ENCODE data around the gene RCHY1.
"Not testable (repeated sequence)": the region's sequence is repeated elsewhere in the genome, so short reads cannot be mapped to it uniquely, and the experiment has no call there.

The RCHY1 gene

DNA sequence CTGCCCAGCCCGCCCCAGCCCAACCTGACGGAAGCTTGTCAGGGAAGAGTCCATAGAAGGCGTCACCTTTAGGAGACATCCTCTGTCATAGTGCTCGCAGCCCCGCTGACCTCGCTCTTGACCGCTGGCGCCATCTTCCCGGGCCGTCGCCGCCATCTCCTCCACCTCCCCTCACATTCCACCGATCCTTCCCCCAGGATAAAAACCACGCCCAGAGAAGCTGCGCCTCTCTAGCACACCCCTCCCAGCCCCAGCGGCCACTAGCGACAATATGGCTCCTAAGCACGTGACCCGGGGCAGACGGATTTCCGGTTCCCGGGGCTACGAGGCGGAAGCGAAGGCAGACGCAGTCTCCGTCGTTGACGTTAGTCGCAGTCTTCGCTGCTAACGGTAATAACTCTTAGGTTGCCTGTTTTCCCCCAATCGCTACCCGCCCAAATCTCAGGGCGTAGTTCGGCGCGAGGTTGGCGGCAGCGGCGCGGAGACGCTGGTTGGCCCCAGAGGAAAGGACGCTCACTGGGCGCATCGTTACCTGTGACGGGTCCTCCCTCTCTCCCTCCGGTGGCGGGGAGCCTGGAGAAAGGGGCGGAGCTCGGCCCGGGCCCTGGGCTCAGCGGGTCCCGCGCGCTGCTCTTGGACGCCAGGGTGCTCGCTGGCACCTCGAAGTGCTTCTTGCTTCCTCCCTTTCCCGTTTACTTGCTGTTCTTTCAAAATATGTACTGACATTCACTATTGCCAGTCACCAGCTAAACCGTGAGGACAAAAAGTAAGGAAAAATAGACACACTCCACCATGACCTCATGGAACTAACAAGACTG, at the start of gene RCHY1, which contains the start of gene THAP6:
TSS of gene RCHY1 (minus strand) at position 273 of the 818 bp plus-strand sequence. CDS start at position 156, 117 bp downstream.
TSS of gene THAP6 (plus strand) at position 343 of the 818 bp plus-strand sequence. CDS start 980 bp downstream, outside the sequence.
- Histone ChIP-seq H3K27ac (ENCODE audit: low read length) (peak within 1 kb of the TSS; percentile 95), H3K36me3 (ENCODE audit: control insufficient read depth in 1 of 2, insufficient read depth in 2 of 2, low read length in 2 of 2) (peaks cover 9 to 24% of the 10 kb centered on the region in 2 donors), H3K9me3 (ENCODE audit: control insufficient read depth in 1 of 2, low read length in 2 of 2) (no peaks in the 10 kb centered on the region), H3K4me3 (ENCODE audit: low read depth in 1 of 2, low read length in 2 of 2) (peak within 1 kb of the TSS; percentile 83 to 89), H3K4me1 (ENCODE audit: control insufficient read depth in 1 of 2, insufficient read depth in 2 of 2, low read length in 2 of 2) (peaks cover 18 to 38% of the 10 kb centered on the region in 2 donors), H3K27me3 (ENCODE audit: low read depth, low read length) (no peaks in the 10 kb centered on the region)

- H3K27ac ChIP-seq (ENCODE audit: low read length) = no peak overlapping the region
- no peaks in the 10 kb centered on the region for H3K4me1 ChIP-seq (ENCODE audit: control insufficient read depth in 1 of 2, insufficient read depth in 2 of 2, low read length in 2 of 2)
- H3K36me3 ChIP-seq (ENCODE audit: control insufficient read depth in 1 of 2, insufficient read depth in 2 of 2, low read length in 2 of 2) = no peaks in the 10 kb centered on the region
- H3K9me3 ChIP-seq (ENCODE audit: control insufficient read depth in 1 of 2, low read length in 2 of 2) = no peaks in the 10 kb centered on the region
- H3K4me3 ChIP-seq (ENCODE audit: low read depth in 1 of 2, low read length in 2 of 2) = no peak overlapping the region
- H3K27me3 ChIP-seq (ENCODE audit: low read depth, low read length) = no peaks in the 10 kb centered on the region
Observed at GRCh38 chr4:75561789-75562188, 47.6 kb upstream of the RCHY1 start.

DNA sequence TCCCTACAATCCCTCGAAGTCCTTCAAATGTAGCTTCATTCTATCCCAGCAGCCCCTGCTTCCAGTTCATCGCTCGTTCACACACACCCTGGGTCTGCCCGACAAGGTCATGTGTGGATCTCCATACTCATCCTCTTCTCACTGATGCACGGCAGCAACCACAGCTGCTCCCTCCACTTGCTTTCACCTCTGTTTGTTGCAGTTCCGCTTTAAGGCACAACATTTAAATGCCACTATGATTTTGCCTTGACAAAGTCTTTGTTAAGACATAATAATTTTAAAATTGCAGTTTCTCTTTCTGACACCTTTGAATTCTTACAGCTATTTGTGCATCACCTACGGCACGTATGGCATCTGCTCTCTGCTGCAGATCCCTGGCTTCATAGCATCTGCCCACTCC, 43.5 kb upstream of the RCHY1 start:
- H3K4me1 ChIP-seq (ENCODE audit: control insufficient read depth in 1 of 2, insufficient read depth in 2 of 2, low read length in 2 of 2) = no peaks in the 10 kb centered on the region
- no peaks in the 10 kb centered on the region for H3K36me3 ChIP-seq (ENCODE audit: control insufficient read depth in 1 of 2, insufficient read depth in 2 of 2, low read length in 2 of 2)
- no peak overlapping the region for H3K4me3 ChIP-seq (ENCODE audit: low read depth in 1 of 2, low read length in 2 of 2)
- H3K27me3 ChIP-seq (ENCODE audit: low read depth, low read length) = no peaks in the 10 kb centered on the region
- no peaks in the 10 kb centered on the region for H3K9me3 ChIP-seq (ENCODE audit: control insufficient read depth in 1 of 2, low read length in 2 of 2)
- no peak overlapping the region for H3K27ac ChIP-seq (ENCODE audit: low read length)

GRCh38 chr4:75555294-75556164, 41.3 kb upstream of the RCHY1 start, which contains the start of gene ODAPH:
TSS of gene ODAPH (plus strand) at chr4:75556066. CDS start at chr4:75556083, 17 bp downstream.
- no peaks in the 10 kb centered on the region for H3K4me1 ChIP-seq (ENCODE audit: control insufficient read depth in 1 of 2, insufficient read depth in 2 of 2, low read length in 2 of 2)
- no peaks in the 10 kb centered on the region for H3K27me3 ChIP-seq (ENCODE audit: low read depth, low read length)
- H3K9me3 ChIP-seq (ENCODE audit: control insufficient read depth in 1 of 2, low read length in 2 of 2) = no peaks in the 10 kb centered on the region
- no peak within 1 kb of the TSS for H3K4me3 ChIP-seq (ENCODE audit: low read depth in 1 of 2, low read length in 2 of 2)
- H3K27ac ChIP-seq (ENCODE audit: low read length) = no peak within 1 kb of the TSS
- no peaks in the 10 kb centered on the region for H3K36me3 ChIP-seq (ENCODE audit: control insufficient read depth in 1 of 2, insufficient read depth in 2 of 2, low read length in 2 of 2)

- Histone ChIP-seq H3K36me3 (ENCODE audit: control insufficient read depth in 1 of 2, insufficient read depth in 2 of 2, low read length in 2 of 2) (no peaks in the 10 kb centered on the region), H3K27ac (ENCODE audit: low read length) (no peak overlapping the region), H3K9me3 (ENCODE audit: control insufficient read depth in 1 of 2, low read length in 2 of 2) (no peaks in the 10 kb centered on the region), H3K4me3 (ENCODE audit: low read depth in 1 of 2, low read length in 2 of 2) (no peak overlapping the region), H3K27me3 (ENCODE audit: low read depth, low read length) (no peaks in the 10 kb centered on the region), H3K4me1 (ENCODE audit: control insufficient read depth in 1 of 2, insufficient read depth in 2 of 2, low read length in 2 of 2) (no peaks in the 10 kb centered on the region)
Observed at GRCh38 chr4:75552452-75552851, 38.2 kb upstream of the RCHY1 start.

GRCh38 chr4:75549019-75549418, 34.8 kb upstream of the RCHY1 start:
- no peak overlapping the region for H3K4me3 ChIP-seq (ENCODE audit: low read depth in 1 of 2, low read length in 2 of 2)
- no peaks in the 10 kb centered on the region for H3K27me3 ChIP-seq (ENCODE audit: low read depth, low read length)
- H3K9me3 ChIP-seq (ENCODE audit: control insufficient read depth in 1 of 2, low read length in 2 of 2) = no peaks in the 10 kb centered on the region
- peaks cover 0 to 4% of the 10 kb centered on the region in 2 donors for H3K36me3 ChIP-seq (ENCODE audit: control insufficient read depth in 1 of 2, insufficient read depth in 2 of 2, low read length in 2 of 2)
- H3K27ac ChIP-seq (ENCODE audit: low read length) = no peak overlapping the region
- H3K4me1 ChIP-seq (ENCODE audit: control insufficient read depth in 1 of 2, insufficient read depth in 2 of 2, low read length in 2 of 2) = no peaks in the 10 kb centered on the region

DNA sequence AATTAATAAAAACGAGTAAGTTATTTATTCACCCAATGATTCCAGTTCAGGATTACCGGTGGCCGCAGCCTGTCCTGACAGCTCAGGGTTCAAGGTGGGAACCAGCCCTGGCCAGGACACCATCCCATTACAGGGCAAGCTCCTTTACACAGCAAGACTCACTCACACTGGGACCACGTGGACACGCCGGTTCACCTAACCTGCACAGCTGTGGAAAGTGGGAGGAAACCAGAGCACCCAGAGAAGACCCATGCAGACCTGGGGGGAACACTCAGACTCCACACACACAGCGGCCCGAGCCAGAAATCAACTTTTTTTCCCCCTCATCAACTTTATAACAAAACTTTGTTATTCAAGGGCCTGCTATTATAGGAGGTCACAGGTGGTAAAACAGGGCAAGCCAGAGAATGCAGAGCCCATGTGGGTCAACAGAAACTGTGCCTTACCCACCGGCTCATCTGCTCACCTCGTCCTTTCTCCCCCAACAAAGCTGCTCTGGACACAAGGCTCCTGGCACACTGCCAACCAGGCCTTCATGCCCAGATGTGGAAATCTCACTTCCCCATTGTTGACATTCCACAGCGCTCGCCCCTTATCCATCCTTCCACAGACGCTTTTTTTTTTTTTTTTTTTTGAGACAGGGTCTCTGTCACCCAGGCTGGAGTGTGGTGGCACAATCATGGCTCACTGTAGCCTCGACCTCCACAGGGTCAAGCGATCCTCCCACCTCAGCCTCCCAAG, 33.6 kb upstream of the RCHY1 start:
- H3K27me3 ChIP-seq (ENCODE audit: low read depth, low read length) = no peaks in the 10 kb centered on the region
- H3K4me3 ChIP-seq (ENCODE audit: low read depth in 1 of 2, low read length in 2 of 2) = no peak overlapping the region
- H3K27ac ChIP-seq (ENCODE audit: low read length) = no peak overlapping the region
- H3K36me3 ChIP-seq (ENCODE audit: control insufficient read depth in 1 of 2, insufficient read depth in 2 of 2, low read length in 2 of 2) = peaks cover 0 to 4% of the 10 kb centered on the region in 2 donors
- H3K4me1 ChIP-seq (ENCODE audit: control insufficient read depth in 1 of 2, insufficient read depth in 2 of 2, low read length in 2 of 2) = no peaks in the 10 kb centered on the region
- no peaks in the 10 kb centered on the region for H3K9me3 ChIP-seq (ENCODE audit: control insufficient read depth in 1 of 2, low read length in 2 of 2)

DNA sequence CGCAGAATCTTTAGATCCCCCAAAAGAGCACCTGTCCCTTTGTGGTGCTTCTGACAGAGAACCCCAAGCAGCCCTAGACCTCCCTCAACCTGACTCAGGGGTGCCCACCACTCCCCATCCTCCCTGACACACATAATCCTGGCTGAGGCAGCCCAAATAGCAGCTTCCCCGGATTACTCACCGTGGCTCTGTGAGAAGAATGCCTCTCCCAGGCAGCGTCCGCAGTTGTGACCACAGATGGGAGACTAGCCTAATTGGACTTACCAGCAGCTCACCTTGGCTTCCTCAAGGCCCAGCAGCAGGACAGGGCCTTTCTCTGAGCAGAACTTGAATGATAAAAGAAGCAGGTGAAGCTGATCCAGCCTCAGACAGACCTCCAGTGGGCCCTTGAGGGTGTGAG, 31.3 kb upstream of the RCHY1 start:
- no peaks in the 10 kb centered on the region for H3K27me3 ChIP-seq (ENCODE audit: low read depth, low read length)
- H3K4me1 ChIP-seq (ENCODE audit: control insufficient read depth in 1 of 2, insufficient read depth in 2 of 2, low read length in 2 of 2) = no peaks in the 10 kb centered on the region
- no peak overlapping the region for H3K4me3 ChIP-seq (ENCODE audit: low read depth in 1 of 2, low read length in 2 of 2)
- H3K9me3 ChIP-seq (ENCODE audit: control insufficient read depth in 1 of 2, low read length in 2 of 2) = no peaks in the 10 kb centered on the region
- H3K27ac ChIP-seq (ENCODE audit: low read length) = no peak overlapping the region
- peaks cover 0 to 4% of the 10 kb centered on the region in 2 donors for H3K36me3 ChIP-seq (ENCODE audit: control insufficient read depth in 1 of 2, insufficient read depth in 2 of 2, low read length in 2 of 2)

DNA sequence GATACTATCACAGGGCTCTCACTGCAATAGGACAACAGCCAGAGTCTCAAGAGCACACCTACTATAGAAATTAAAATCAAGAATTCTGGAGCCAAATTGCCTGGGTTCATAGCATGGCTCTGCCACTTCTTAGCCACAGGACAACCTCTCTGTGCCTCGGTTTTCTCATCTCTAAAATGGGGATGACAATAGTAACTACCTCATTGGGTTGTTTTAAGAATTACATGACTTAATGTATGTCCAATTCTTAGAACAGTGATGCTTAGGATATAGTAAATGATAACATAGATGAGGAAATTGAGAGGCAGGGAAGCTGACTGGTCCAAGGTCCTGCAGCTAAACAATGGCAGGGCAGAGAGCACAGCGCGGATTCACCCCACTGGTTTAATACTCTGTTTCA, 30.7 kb upstream of the RCHY1 start:
- Histone ChIP-seq H3K27ac (ENCODE audit: low read length) (no peak overlapping the region), H3K36me3 (ENCODE audit: control insufficient read depth in 1 of 2, insufficient read depth in 2 of 2, low read length in 2 of 2) (peaks cover 0 to 6% of the 10 kb centered on the region in 2 donors), H3K27me3 (ENCODE audit: low read depth, low read length) (no peaks in the 10 kb centered on the region), H3K4me1 (ENCODE audit: control insufficient read depth in 1 of 2, insufficient read depth in 2 of 2, low read length in 2 of 2) (no peaks in the 10 kb centered on the region), H3K9me3 (ENCODE audit: control insufficient read depth in 1 of 2, low read length in 2 of 2) (no peaks in the 10 kb centered on the region), H3K4me3 (ENCODE audit: low read depth in 1 of 2, low read length in 2 of 2) (no peak overlapping the region)

DNA sequence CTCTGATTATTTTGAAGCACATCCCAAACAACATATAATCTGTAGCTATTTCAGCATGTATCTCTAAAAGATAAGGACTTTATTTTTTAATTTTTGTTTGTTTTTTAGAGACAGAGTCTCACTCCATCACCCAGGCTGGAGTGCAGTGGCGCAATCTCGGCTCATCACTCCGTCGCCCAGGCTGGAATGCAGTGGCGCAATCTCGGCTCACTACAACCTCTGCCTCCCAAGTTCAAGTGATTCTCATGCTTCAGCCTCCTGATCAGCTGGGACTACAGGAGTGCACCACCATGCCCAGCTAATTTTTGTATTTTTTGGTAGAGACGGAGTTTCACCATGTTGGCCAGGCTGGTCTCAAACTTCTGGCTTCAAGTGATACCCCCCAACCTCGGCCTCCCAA, 30.0 kb upstream of the RCHY1 start:
- H3K27me3 ChIP-seq (ENCODE audit: low read depth, low read length); H3K9me3 ChIP-seq (ENCODE audit: control insufficient read depth in 1 of 2, low read length in 2 of 2); H3K4me3 ChIP-seq (ENCODE audit: low read depth in 1 of 2, low read length in 2 of 2); H3K27ac ChIP-seq (ENCODE audit: low read length); H3K4me1 ChIP-seq (ENCODE audit: control insufficient read depth in 1 of 2, insufficient read depth in 2 of 2, low read length in 2 of 2): not testable (repeated sequence)
- peaks cover 0 to 12% of the 10 kb centered on the region in 2 donors for H3K36me3 ChIP-seq (ENCODE audit: control insufficient read depth in 1 of 2, insufficient read depth in 2 of 2, low read length in 2 of 2)

DNA sequence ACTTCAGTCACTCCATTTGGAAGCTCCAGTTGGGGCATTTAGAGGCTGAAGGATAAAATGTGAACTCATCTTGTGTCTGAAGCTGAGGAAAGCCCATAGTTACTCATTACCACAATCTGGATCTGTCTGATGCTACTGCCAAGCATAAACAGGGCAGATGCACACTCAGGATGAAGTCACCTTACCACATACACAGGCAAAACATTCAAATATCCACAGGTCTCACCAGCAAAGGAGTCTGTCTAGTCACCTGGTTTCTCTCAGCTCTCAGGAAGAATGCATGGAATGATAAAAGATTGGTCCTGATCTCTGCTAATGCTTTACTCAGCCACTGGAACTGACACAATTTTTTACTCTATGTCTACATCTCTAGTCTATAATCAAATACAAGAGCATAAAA, 28.6 kb upstream of the RCHY1 start:
- no peak overlapping the region for H3K4me3 ChIP-seq (ENCODE audit: low read depth in 1 of 2, low read length in 2 of 2)
- H3K9me3 ChIP-seq (ENCODE audit: control insufficient read depth in 1 of 2, low read length in 2 of 2) = no peaks in the 10 kb centered on the region
- peaks cover 0 to 12% of the 10 kb centered on the region in 2 donors for H3K36me3 ChIP-seq (ENCODE audit: control insufficient read depth in 1 of 2, insufficient read depth in 2 of 2, low read length in 2 of 2)
- H3K27me3 ChIP-seq (ENCODE audit: low read depth, low read length) = no peaks in the 10 kb centered on the region
- H3K27ac ChIP-seq (ENCODE audit: low read length) = no peak overlapping the region
- no peaks in the 10 kb centered on the region for H3K4me1 ChIP-seq (ENCODE audit: control insufficient read depth in 1 of 2, insufficient read depth in 2 of 2, low read length in 2 of 2)
